Erythroblast (primary cell): ENCODE measurements around the gene THSD8.
A peak's percentile ranks its signal among the peaks of the same experiment; 100 is the strongest.

Source experiments
- DNase-seq, 2 experiments: peaks; one replicate each; lab custom pipeline; 2025; lab: John Stamatoyannopoulos, UW
- GATA1 ChIP-seq: IDR thresholded peaks from 2 replicates; pipeline ENCODE4 v1.6.1; 2011; ENCODE audit warnings: low read depth, mild to moderate bottlenecking, control low read depth, low read length, moderate library complexity
- POLR2A ChIP-seq: IDR thresholded peaks from 2 replicates; pipeline ENCODE4 v1.6.1; 2011; ENCODE audit warnings: mild to moderate bottlenecking, low read length

Gene THSD8

DNA sequence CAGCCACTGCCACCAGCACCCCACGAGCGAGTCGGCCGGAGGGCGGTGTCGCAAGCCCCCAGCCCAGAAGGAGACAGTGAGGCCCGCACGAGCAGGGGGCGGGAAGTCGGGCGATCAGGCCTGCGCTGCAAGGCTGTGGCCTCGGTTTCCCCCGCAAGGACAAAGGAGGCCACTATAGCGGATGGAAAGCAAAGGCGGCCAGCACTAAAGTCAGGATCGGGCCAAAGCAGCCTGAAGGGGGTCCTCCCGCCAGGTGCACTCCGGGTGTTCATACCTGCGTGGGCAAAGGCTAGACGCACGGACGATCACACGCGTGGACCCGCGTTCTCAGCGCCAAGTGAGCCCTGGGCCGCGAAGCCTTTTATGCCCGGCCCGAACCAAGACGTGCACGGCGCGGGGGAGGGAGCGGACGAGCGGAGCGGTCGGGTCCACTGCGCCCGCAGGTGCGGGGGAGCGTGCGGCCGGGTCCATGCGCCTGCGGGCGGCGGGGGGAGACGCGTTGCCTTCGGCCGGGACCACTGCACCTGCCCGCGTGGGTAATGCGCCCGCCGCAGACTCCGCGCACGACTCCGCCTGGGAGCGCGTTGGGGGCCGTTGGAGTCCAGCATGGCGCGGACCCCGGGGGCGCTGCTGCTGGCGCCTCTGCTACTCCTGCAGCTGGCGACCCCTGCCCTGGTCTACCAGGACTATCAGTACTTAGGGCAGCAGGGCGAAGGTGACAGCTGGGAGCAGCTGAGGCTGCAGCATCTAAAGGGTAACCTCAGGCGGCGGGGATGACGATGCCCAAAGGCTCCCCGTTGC, at the start of gene THSD8, which contains the start of gene PRDX2:
THSD8 (plus strand) TSS at position 604 of the 801 bp plus-strand sequence; CDS start at position 607, 3 bp downstream.
PRDX2 (minus strand) TSS at position 335 of the 801 bp plus-strand sequence. CDS start 539 bp downstream, outside the sequence.
- peak; percentile 99 for TF ChIP-seq POLR2A
- no peak for TF ChIP-seq GATA1
- peak; percentile 93 to 95 for DNase-seq

DNA sequence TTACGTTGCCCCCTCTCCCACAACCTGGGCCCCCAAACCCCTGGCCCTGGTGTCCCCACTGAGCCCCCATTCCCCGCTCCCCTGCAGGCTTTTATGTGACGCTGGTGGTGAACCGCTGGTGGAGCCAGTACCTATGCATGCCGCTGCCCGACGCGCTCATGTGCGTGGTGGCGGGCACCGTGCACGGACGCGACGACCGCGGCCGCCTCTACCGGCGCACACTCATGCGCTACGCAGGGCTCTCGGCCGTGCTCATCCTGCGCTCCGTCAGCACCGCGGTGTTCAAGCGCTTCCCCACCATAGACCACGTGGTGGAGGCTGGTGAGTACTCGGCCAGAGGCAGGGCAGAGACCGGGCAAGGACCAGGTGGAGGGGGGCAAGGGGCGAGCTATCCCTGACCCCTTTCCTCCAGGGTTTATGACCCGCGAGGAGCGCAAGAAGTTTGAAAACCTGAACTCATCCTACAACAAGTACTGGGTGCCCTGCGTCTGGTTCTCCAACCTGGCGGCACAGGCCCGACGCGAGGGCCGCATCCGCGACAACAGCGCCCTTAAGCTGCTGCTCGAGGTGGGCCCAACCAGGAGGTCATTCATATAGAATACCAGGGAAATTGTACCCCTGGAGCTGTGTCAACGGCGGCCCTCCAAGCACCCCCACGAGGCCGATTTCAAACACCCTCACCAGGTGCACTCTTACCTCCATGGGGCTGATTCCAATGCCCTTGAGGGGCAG, 47.2 kb upstream of the THSD8 start:
- TF ChIP-seq POLR2A (no peak), GATA1 (no peak)
- DNase-seq = no peak

DNA sequence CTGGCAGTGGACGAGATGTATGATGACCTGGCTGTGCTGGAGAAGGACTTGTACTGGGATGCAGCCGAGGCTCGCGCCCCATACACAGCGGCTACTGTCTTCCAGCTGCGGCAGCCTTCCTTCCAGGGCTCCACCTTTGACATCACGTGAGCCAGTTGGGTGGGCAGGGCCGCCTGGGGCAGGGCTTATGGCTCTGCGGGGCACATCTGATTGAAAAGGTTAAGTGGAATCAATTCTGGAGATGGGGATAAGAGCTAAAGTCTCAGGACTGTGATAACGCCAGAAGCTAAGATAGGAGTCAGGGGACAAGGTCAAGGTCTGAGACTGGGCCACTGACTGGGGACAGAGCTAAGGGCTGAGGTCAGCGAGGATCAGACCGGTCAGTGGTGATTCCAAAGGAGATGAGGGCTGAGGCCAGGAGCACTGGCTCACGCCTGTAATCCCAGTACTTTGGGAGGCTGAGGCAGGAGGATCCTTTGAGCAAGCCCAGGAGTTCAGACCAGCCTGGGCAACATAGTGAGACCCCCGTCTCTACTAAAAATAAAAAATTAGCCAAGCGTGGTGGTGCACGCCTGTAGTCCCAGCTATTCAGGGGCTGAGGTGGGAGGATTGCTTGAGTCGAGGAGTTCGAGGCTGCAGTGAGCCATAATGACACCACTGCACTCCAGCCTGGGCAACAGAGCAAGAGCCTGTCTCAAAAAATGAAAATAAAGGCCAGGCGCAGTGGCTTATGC, 45.6 kb upstream of the THSD8 start:
- TF ChIP-seq GATA1 (no peak), POLR2A (no peak)
- no peak for DNase-seq

DNA sequence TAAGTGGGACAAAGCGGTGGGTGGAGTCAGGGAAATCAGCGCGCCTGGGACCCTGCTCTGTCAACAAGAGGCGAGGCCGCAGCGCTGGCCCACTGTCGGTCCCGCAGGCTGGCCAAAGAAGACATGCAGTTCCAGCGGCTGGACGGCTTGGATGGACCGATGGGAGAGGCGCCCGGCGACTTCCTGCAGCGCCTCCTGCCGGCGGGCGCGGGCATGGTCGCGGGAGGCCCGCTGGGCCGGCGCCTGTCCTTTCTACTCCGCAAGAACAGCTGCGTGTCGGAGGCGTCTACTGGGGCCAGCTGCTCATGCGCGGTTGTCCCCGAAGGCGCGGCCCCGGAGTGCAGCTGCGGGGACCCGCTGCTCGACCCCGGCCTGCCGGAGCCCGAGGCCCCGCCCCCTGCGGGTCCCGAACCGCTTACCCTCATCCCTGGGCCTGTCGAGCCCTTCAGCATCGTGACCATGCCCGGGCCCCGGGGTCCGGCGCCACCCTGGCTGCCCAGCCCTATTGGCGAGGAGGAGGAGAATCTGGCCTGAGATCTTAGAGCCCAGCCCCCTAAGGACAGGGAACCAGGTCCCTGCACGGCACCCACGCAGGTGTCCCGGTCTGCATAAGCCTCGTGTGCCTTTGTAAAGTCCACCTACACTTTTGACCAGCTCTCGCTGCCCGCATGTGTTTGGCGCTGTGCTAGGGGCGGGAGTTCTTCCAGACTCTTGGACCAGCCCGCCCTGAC, 44.2 kb upstream of the THSD8 start:
- peak; percentile 83 to 86 for DNase-seq
- TF ChIP-seq POLR2A (no peak), GATA1 (no peak)

DNA sequence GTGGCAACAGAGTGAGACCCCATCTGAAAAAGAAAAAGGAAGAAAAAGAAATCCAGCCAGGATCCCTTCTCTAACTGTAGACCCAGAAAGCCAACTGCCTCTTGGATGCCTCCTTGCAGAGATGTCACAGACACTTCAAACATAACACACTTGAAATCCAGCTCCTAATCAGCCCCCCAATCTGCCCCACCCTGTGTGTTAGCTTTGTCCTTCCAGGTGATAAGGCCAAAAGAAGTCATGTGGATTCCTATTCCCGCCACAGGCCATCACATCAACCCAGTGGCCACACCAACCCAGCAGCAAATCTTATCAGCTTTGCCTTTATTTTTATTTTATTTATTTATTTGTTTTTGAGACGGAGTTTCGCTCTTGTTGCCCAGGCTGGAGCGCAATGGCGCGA, 42.2 kb upstream of the THSD8 start:
- TF ChIP-seq GATA1 (no peak), POLR2A (no peak)
- DNase-seq = peak in 1 of 2 experiments; percentile 51

DNA sequence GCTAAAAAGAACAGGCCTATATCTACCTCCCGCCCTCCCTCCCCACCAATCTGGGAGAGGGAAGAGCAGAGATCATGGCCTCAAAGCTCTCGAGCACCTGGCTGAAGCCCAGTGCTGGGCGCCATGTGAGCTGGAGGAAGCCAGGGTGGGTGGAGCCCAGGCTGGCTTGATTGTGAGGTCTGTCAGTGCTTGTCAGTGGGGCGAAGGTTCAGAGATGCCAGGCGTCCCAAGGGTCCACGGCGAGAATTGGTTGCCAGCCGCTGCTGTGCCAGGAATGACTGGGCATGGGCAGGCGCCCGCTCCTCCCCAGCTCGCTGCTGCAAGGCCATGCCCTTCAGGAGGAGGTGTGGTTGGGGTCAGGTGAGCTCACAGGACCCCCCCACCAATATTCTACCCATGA, 38.8 kb upstream of the THSD8 start:
- no peak for DNase-seq
- TF ChIP-seq GATA1 = no peak
- TF ChIP-seq POLR2A = no peak

DNA sequence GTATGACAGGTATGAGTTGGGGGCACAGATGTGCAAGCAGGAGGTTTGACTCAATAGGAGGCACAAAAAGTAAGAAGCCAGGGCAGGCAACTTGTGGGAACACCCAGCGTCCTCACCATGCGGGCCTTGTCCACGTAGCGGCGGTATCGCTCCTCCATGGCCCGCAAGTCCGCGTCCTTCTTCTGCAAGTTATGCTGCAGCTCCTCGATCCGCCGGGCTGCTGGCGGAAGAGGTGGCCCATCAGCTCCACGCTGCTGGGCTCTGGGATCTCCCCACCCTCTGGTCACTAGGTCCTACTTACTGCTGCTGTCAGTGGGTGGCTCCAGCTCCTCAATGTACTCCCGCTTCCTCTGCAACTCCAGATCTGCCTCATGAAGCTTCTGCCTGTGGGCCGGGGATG, 37.2 kb upstream of the THSD8 start:
- TF ChIP-seq GATA1 (no peak), POLR2A (no peak)
- DNase-seq = no peak

DNA sequence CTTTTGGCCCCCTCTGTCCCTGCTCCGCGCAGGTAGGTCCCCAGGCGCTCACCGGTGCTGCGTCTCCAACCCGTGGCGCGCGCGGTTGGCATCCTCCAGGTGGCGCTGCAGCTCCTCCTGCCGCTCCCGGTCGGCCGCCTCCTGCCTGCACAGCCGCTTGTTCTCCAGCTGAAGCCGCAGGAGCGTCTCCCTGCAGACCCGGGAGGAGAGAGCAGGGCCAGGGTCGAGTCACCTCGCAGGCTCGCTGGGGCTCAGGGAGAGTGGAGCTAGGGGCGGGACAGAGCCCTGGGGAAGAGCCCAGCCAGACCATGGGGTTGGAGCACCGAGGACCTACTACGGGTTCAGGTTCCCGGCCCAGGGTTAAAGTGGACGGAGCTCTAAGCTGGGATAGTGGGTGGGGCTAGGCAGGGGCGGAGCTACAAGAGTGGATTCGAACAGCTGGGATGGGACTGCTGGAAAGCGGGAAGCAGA, 35.8 kb upstream of the THSD8 start:
- TF ChIP-seq GATA1 (no peak), POLR2A (no peak)
- DNase-seq = peak; percentile 84 to 92

DNA sequence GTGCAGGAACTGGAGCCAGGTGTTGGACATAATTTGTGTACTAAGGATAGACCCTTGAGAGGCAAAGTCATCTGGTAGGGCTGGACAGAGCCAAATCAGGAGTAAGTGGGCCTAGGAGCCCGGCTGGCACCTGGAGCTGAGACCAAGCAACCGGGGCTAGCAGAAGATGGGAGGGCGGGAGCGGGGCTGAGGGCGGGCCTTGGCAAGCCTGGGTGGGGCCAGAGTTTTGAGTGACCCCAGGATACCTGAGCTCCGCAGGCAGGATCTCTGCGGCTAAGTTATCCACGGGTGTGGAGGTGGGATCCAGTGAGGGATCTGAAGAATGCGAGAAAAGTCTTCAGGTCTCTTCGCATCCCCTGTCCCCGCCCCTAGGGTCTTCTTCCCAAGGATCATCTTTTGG, 34.7 kb upstream of the THSD8 start:
- TF ChIP-seq POLR2A = no peak
- no peak for DNase-seq

DNA sequence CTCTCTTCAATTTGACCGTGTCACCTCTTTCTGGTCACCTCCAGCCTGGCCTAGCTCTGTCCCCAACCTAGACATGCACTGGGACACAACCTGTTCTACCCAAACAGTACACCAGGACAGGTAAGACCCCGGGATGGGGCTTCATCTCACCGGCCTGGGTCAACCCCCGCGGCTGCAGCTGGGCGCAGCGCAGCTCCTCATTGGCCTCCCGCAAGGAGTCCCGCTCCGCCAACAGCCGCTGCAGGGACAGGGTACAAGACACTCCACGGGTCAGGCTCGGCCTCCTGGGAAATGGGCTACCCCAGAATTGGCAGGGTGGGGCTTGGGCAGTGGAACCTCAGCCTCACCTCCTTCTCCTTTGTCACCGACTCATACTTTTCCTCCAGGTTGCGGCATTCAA, 34.2 kb upstream of the THSD8 start:
- DNase-seq = no peak
- TF ChIP-seq POLR2A (no peak), GATA1 (no peak)

DNA sequence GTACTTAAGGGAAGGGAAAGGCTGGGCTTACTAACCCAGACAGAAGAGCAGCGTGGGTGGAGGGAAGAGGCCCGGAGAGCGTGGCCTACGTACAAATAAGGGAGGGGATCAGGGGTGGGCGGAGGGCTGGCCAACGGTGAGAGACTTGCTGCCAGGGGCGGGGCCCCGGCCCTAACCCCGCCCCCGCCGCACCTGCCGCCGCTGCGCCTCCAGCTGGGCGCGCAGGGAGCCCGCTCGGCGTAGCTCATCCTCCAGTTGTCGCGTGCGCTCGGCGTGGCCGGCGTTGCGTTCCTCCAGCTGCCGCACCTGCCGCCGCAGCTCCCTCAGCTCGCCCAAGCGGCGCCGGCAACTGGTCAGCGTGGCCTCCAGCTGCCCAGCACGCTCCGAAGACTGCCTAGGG, 32.2 kb upstream of the THSD8 start:
- peak; percentile 58 to 64 for DNase-seq
- TF ChIP-seq GATA1 (no peak), POLR2A (no peak)

DNA sequence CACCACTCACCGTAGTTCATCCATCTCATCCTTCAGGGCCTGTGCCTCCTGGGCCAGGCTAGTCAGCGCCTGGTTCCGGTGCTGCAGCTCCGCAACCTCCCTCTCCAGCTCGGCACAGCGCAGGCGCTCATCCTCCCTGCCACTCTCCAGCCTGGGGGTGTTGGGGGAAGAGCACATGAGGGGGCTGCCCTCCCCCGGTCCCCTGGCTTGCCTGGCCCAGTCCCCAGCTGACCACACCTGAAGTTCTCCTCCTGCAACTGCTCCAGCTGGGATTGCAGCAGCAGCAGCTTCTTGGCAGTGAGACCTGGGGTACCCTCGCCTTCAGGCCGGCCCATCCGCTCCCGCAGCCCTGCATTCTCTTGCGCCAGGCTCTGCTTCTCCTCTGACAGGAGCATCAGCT, 30.9 kb upstream of the THSD8 start:
- TF ChIP-seq GATA1 (no peak), POLR2A (no peak)
- no peak for DNase-seq

DNA sequence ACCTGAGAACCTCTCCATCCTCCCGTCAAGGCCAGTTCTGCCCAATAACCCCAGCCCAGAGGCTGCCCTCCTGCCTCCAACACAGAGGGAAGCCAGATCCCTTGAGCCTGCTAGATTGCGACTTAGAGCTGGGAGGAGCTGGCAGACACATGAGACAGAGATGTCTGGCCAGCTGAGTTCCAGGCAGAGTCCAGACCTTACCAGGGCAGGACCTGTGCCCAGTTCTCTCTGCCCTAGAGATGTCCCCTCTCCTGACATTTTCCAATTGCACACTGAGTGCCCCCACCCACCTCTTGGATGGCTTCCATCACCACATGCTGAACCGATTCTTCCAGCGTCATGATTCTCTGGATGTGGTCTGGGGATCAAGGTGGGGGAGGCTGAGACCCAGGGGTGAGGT, 29.5 kb upstream of the THSD8 start:
- TF ChIP-seq GATA1 (no peak), POLR2A (no peak)
- no peak for DNase-seq

DNA sequence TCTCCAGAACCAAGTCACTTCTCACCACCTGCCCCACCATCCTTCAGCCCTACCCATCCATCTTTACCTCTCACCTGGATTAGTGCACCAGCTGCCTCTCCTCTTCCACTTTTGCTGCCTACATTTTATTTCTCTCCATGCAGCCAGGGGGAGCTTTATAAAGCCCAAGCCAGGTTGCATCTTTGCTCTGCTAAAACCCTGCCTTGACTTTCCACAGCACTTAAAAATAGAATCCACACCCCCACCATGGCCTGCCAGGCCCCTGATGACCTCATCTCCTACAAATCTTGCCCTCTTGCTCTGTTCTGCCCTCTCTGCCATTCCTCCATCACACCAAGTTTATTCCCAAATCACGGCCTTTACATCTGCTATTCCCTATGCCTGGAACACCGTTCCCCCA, 28.3 kb upstream of the THSD8 start:
- TF ChIP-seq POLR2A = no peak
- no peak for TF ChIP-seq GATA1
- peak; percentile 59 to 60 for DNase-seq
